H1 (cell line): ENCODE data around the gene EHD2. TPM values are rescaled to one million over a fixed set of nuclear protein-coding genes. Genes with fewer than 3 reads are reported as not detected.

Source experiments
- CTCF ChIA-PET: fragments of 300-600 bp; sonication (Branson Sonifier 250); formaldehyde crosslinking; loops from one replicate; lab custom pipeline; 2021; ENCODE audit not compliant: partially characterized antibody; lab: Charles Lee
- POLR2A ChIA-PET: fragments of 300-600 bp; sonication (Branson Sonifier 250); formaldehyde crosslinking; loops from one replicate; lab custom pipeline; 2021; ENCODE audit warnings: inconsistent platforms; ENCODE audit not compliant: partially characterized antibody; lab: Charles Lee
- DNase-seq, 2 experiments: peaks; one replicate each; pipeline versions ENCODE4 v3.0.0 to v3.0.0-alpha.2; 2010 to 2022; ENCODE audit warnings: low spot score in 2 of 2, low read depth in 1 of 2, mixed read lengths in 1 of 2
- FAIRE-seq: peaks from 2 replicates; lab custom pipeline; 2011; peaks lifted over from hg19 to GRCh38; lab: Jason Lieb, UNC
- H2AFZ ChIP-seq: 2 replicates; pipeline ENCODE4 v1.8.1; 2012; ENCODE audit warnings: low read length, inconsistent platforms
- H2AK5ac ChIP-seq: 2 replicates; pipeline ENCODE4 v1.6.1; 2013; ENCODE audit warnings: low read depth, low read length
- H2BK120ac ChIP-seq: replicated peaks from 2 replicates; pipeline ENCODE3; 2013; ENCODE audit warnings: low read depth, low read length, inconsistent platforms
- H2BK12ac ChIP-seq: 2 replicates; pipeline ENCODE4 v1.6.1; 2013; ENCODE audit warnings: low read depth, low read length
- H2BK15ac ChIP-seq: 2 replicates; pipeline ENCODE4 v1.6.1; 2013; ENCODE audit warnings: low read length
- H2BK20ac ChIP-seq: 2 replicates; pipeline ENCODE4 v1.6.1; 2013; ENCODE audit warnings: low read length
- H2BK5ac ChIP-seq: 2 replicates; pipeline ENCODE4 v1.6.1; 2013; ENCODE audit warnings: low read depth, low read length
- H3K14ac ChIP-seq: 2 replicates; pipeline ENCODE4 v1.6.1; 2013; ENCODE audit warnings: inconsistent platforms; ENCODE audit not compliant: insufficient read length
- H3K18ac ChIP-seq: 2 replicates; pipeline ENCODE4 v1.6.1; 2013; ENCODE audit warnings: low read length; ENCODE audit errors: extremely low read depth
- H3K23ac ChIP-seq: 2 replicates; pipeline ENCODE4 v1.6.1; 2013; ENCODE audit warnings: inconsistent platforms; ENCODE audit not compliant: insufficient read length
- H3K23me2 ChIP-seq: 2 replicates; pipeline ENCODE4 v1.6.1; 2013; ENCODE audit warnings: low read depth, low read length
- H3K27ac ChIP-seq: 2 replicates; pipeline ENCODE4 v1.6.1; 2011; ENCODE audit warnings: low read depth, low read length, inconsistent platforms
- H3K27me3 ChIP-seq, 4 experiments: replicated peaks in 1 of 4; 1 replicate in 1 of 4; 2 replicates in 3 of 4; pipeline versions ENCODE4 v1.6.1 to v1.8.1; 2011 to 2013; ENCODE audit warnings: low read length in 3 of 4, mild to moderate bottlenecking in 3 of 4, inconsistent platforms in 2 of 4, mixed read lengths in 2 of 4, moderate library complexity in 1 of 4; ENCODE audit not compliant: control insufficient read depth in 3 of 4, insufficient read depth in 3 of 4; ENCODE audit errors: extremely low read depth in 1 of 4
- H3K36me3 ChIP-seq, 4 experiments: 2 replicates each; pipeline versions ENCODE4 v1.6.1 to v1.8.1; 2011 to 2013; ENCODE audit warnings: mild to moderate bottlenecking in 4 of 4, low read length in 3 of 4, moderate library complexity in 2 of 4, control low read depth in 1 of 4, inconsistent platforms in 1 of 4; ENCODE audit not compliant: insufficient read depth in 4 of 4, control insufficient read depth in 2 of 4
- H3K4ac ChIP-seq: replicated peaks from 2 replicates; pipeline ENCODE3; 2013; ENCODE audit warnings: low read length, low read depth, mixed read lengths, inconsistent platforms; ENCODE audit not compliant: insufficient read length
- H3K4me1 ChIP-seq, 4 experiments: replicated peaks in 1 of 4; 1 replicate in 1 of 4; 2 replicates in 3 of 4; pipeline versions ENCODE4 v1.6.1 to v1.8.1; 2011 to 2013; ENCODE audit warnings: low read length in 3 of 4, inconsistent platforms in 2 of 4, mixed read lengths in 1 of 4; ENCODE audit not compliant: insufficient read depth in 4 of 4, control insufficient read depth in 3 of 4
- H3K4me2 ChIP-seq, 2 experiments: 2 replicates each; pipeline versions ENCODE4 v1.6.1 to v1.8.1; 2011 to 2013; ENCODE audit warnings: low read depth in 2 of 2, low read length in 2 of 2, control low read depth in 1 of 2, inconsistent platforms in 1 of 2, mild to moderate bottlenecking in 1 of 2; ENCODE audit not compliant: insufficient read depth in 1 of 2
- H3K4me3 ChIP-seq, 4 experiments: fragments of 200-600, 300-600 bp in 1 of 4; sonication (generic), shearing (Covaris generic), sonication (Bioruptor Twin) in 1 of 4; 2 replicates each; pipeline versions ENCODE4 v1.5.1 to v1.8.1; 2011 to 2016; ENCODE audit warnings: low read length in 4 of 4, low read depth in 3 of 4, control low read depth in 2 of 4, inconsistent platforms in 2 of 4, mild to moderate bottlenecking in 2 of 4, mixed read lengths in 1 of 4, moderate library complexity in 1 of 4; ENCODE audit not compliant: insufficient read depth in 2 of 4; ENCODE audit errors: extremely low read depth in 1 of 4
- H3K56ac ChIP-seq: replicated peaks from 2 replicates; pipeline ENCODE3; 2013; ENCODE audit warnings: low read depth, mild to moderate bottlenecking, mixed read lengths, low read length, inconsistent platforms; ENCODE audit not compliant: insufficient read length
- H3K79me1 ChIP-seq: 2 replicates; pipeline ENCODE4 v1.6.1; 2013; ENCODE audit warnings: low read depth, low read length, control low read depth
- H3K79me2 ChIP-seq, 2 experiments: 2 replicates each; pipeline versions ENCODE4 v1.6.1 to v1.8.1; 2012 to 2013; ENCODE audit warnings: low read length in 2 of 2, mild to moderate bottlenecking in 2 of 2, inconsistent platforms in 1 of 2; ENCODE audit not compliant: insufficient read depth in 2 of 2, control insufficient read depth in 1 of 2
- H3K9ac ChIP-seq, 4 experiments: replicated peaks in 1 of 4; 1 replicate in 1 of 4; 2 replicates in 3 of 4; pipeline versions ENCODE4 v1.6.1 to v1.8.1; 2011 to 2013; ENCODE audit warnings: low read depth in 3 of 4, low read length in 3 of 4, control low read depth in 2 of 4, mild to moderate bottlenecking in 2 of 4, moderate library complexity in 2 of 4, inconsistent platforms in 1 of 4; ENCODE audit errors: extremely low read depth in 1 of 4
- H3K9me3 ChIP-seq, 2 experiments: 2 replicates each; pipeline versions ENCODE4 v1.6.1 to v1.8.1; 2012 to 2013; ENCODE audit warnings: mild to moderate bottlenecking in 2 of 2, moderate library complexity in 2 of 2, control low read depth in 1 of 2, inconsistent platforms in 1 of 2, low read depth in 1 of 2, low read length in 1 of 2, mixed read lengths in 1 of 2; ENCODE audit not compliant: insufficient read depth in 2 of 2
- H4K20me1 ChIP-seq, 2 experiments: replicated peaks in 1 of 2; 2 replicates each; pipeline versions ENCODE3 to v1.8.1; 2011 to 2013; ENCODE audit warnings: inconsistent platforms in 2 of 2, low read length in 2 of 2, mild to moderate bottlenecking in 1 of 2; ENCODE audit not compliant: insufficient read depth in 2 of 2, control insufficient read depth in 1 of 2
- H4K5ac ChIP-seq: 2 replicates; pipeline ENCODE4 v1.6.1; 2013; ENCODE audit warnings: low read length, low read depth, mixed read lengths, inconsistent platforms; ENCODE audit not compliant: insufficient read length
- H4K8ac ChIP-seq: 2 replicates; pipeline ENCODE4 v1.8.0; 2013; ENCODE audit warnings: mild to moderate bottlenecking, moderate library complexity, low read length, inconsistent platforms; ENCODE audit not compliant: insufficient read depth; ENCODE audit errors: extremely low read depth
- H4K91ac ChIP-seq: replicated peaks from 2 replicates; pipeline ENCODE3; 2013; ENCODE audit warnings: low read length, mixed read lengths, inconsistent platforms; ENCODE audit not compliant: insufficient read length
- POLR2A ChIP-seq, 2 experiments: IDR thresholded peaks; 1 replicate in 1 of 2; 2 replicates in 1 of 2; pipeline ENCODE4 v1.6.1; 2011; ENCODE audit warnings: low read depth in 2 of 2, low read length in 2 of 2, mild to moderate bottlenecking in 2 of 2; ENCODE audit errors: control extremely low read depth in 1 of 2
- ZNF274 ChIP-seq: IDR thresholded peaks from 2 replicates; pipeline ENCODE4 v1.7.0; 2012; ENCODE audit warnings: low read length, borderline replicate concordance; ENCODE audit errors: extremely low read depth
- WGBS, 2 experiments: shearing (Covaris generic) in 1 of 2; methylation state at CpG; one replicate each; pipeline versions ENCODE4 v1.1.6 to v1.1.7; 2013 to 2015; ENCODE audit warnings: low lambda C conversion rate in 2 of 2, mixed read lengths in 2 of 2, inconsistent platforms in 1 of 2, low coverage in 1 of 2, missing lambda C conversion rate in 1 of 2; ENCODE audit not compliant: insufficient replicate concordance in 2 of 2, insufficient coverage in 1 of 2, insufficient read length in 1 of 2; ENCODE audit errors: extremely low coverage in 1 of 2, missing lambda C conversion rate in 1 of 2; 5-methylcytosine and 5-hydroxymethylcytosine counted together
- polyA plus RNA-seq, 7 experiments: library from polyadenylated mRNA; depleted of rRNA in 3 of 7; stranded (reverse) in 5 of 7; unstranded in 2 of 7; fragments of >200 nt in 5 of 7; fragments of 200-250 nt in 2 of 7; gene quantifications; 1 replicate in 5 of 7; 2 replicates in 1 of 7; 4 replicates in 1 of 7; pipeline versions ENCODE4 v1.2.1 to v1.2.3, GENCODE V29; 2011 to 2013; ENCODE audit warnings: missing spikeins in 2 of 7, mixed read lengths in 2 of 7
- total RNA-seq: library from RNA; stranded (reverse); fragmentation: NEBNext Ultra II Directional; extraction: Animal tissue kit (Norgen Biotek cat#: 25700); gene quantifications from 2 replicates; pipeline ENCODE4 v1.2.1, GENCODE V29; 2021

Gene EHD2
- total and polyA plus RNA-seq, 2 of the 8 experiments (the other 6 are each of a cell fraction or from before 2014, with no cell fraction given): 4.5 to 14.3 TPM

DNA sequence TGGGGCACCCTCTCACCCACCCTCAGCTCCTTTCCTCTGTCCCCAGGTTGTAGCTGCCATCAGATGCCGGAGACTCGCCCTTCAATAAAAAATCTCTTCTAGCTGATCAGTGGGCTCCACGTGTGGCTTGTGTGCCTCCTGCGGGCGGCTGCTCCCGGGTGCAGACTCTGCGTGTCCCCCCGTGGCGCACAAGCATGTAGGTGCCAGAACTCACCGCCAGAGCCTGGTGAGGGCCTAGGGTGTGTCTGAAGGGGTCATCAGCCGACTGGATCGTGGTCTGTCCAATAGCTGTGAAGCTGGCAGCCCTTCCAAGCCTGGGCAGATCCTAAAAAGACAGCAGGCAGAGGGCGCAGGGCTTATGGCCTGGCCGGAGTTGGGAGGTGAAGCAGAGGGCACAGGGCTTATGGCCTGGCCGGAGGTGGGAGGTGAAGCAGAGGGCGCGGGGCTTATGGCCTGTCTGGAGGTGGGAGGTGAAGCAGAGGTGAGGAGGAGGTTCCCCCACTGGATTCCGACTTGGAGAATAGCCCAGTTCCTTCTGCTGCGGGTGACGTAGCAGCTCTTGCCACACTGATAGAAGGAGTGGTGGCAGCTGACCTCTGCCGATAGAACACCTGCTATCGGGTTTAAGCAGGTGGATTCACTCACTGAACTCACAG, 43.9 kb downstream of the EHD2 start:
- Histone ChIP-seq H2AFZ (no peak overlapping the region), H3K27me3 (no peaks in the 10 kb centered on the region), H2BK5ac (no peak overlapping the region), H3K4me2 (no peak overlapping the region), H4K91ac (no peak overlapping the region), H3K4ac (no peak overlapping the region), H4K20me1 (peaks cover 10 to 13% of the 10 kb centered on the region in 2 experiments), H3K4me1 (no peaks in the 10 kb centered on the region), H3K79me1 (no peaks in the 10 kb centered on the region; the same call in 1 of the 2 replicates), H3K27ac (no peak overlapping the region), H2BK120ac (no peak overlapping the region), H3K56ac (no peak overlapping the region), H2BK15ac (no peak overlapping the region), H3K23me2 (no peaks in the 10 kb centered on the region), H2BK12ac (no peak overlapping the region), H3K18ac (no peak overlapping the region), H4K5ac (no peak overlapping the region), H2BK20ac (no peak overlapping the region), H3K4me3 (no peak overlapping the region), H3K9ac (no peak overlapping the region), H3K23ac (no peak overlapping the region), H3K9me3 (no peaks in the 10 kb centered on the region), H3K14ac (no peak overlapping the region), H2AK5ac (no peak overlapping the region), H3K79me2 (no peaks in the 10 kb centered on the region; a peak in 1 of 4 replicates), H3K36me3 (peaks cover 20 to 70% (median 59%) of the 10 kb centered on the region in 4 experiments), H4K8ac (no peak overlapping the region)
- no peak for FAIRE-seq
- DNase-seq: no peak
- POLR2A ChIA-PET: interaction anchor here (0.7 to 11.0 kb wide), 10 partner anchors 8 to 42 kb away, joined by 3 to 204 read pairs (median 5); partner anchors contain the start of genes NOP53 and SELENOW
- CTCF ChIA-PET: interaction anchor here (1.0 to 3.1 kb wide), 5 partner anchors 9 to 57 kb away, joined by 4 to 20 read pairs (median 10); no protein-coding TSS in a partner anchor
- 94% methylated on average over 22 of the region's 22 CpGs; no CpG with 5 or more reads in 1 of the 2 experiments for WGBS, 2 experiments
- TF ChIP-seq POLR2A (IDR thresholded peaks at IDR 0.05; ENCODE audit: control extremely low read depth in 1 of 2, low read depth in 2 of 2, low read length in 2 of 2) (peak in 1 of 2 experiments; percentile 37; a peak in 2 of 3 replicates), ZNF274 (no peak)
